VCaP (cell line): Measurements from ENCODE around the gene TFDP2.
A peak's percentile ranks its signal among the peaks of the same experiment; 100 is the strongest.

Experiments used
- H3K27ac ChIP-seq: fragments of 450-650 bp; 2 replicates; pipeline ENCODE4 v1.5.1; 2017
- CTCF ChIP-seq: fragments of 450-650 bp; conservative IDR thresholded peaks from 2 replicates; pipeline ENCODE4 v1.5.1; 2017; ENCODE audit warnings: mild to moderate bottlenecking, moderate library complexity

The TFDP2 gene

DNA sequence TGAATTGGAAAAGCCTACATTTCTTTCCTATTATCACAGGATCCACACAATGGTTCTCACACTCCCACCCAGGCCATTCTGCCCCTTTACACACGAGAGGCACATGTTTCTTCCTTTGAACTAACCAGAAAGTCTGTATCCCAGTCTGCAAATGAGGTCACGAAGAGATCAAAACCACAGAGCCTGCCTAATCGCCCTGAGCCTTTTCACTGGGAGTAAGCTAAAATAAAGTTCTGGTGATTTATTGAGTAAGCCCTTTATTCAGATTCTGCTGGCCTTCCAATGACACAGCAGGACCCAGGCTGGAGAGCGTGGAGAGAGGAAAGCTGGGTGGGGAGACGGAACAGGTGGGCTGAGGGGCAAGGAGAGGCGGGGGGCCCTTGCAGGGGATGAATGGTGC is 194.2 kb downstream of the TFDP2 start:
- no peak for TF ChIP-seq CTCF
- no peak overlapping the region for H3K27ac ChIP-seq

DNA sequence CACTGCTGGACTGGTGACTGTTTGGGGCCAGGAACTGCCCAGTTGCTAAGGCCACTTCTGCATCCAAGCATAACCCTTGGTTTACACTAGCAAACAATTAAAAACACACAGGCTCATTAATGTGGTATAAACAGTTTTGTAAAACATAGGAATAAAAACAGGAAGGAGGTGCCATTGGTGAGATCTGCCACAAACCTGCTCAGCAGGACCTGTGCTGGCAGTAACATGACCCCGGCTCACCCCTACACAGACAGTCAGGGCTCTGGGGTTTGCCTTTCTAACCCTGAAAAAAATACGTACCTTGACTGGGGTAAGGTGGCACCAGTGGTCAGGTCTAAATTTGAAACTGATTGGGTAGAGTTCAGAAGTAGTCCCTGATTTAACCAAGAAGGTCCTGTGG is 196.7 kb downstream of the TFDP2 start:
- no peak for TF ChIP-seq CTCF
- peak overlapping the region; percentile 75 for H3K27ac ChIP-seq

DNA sequence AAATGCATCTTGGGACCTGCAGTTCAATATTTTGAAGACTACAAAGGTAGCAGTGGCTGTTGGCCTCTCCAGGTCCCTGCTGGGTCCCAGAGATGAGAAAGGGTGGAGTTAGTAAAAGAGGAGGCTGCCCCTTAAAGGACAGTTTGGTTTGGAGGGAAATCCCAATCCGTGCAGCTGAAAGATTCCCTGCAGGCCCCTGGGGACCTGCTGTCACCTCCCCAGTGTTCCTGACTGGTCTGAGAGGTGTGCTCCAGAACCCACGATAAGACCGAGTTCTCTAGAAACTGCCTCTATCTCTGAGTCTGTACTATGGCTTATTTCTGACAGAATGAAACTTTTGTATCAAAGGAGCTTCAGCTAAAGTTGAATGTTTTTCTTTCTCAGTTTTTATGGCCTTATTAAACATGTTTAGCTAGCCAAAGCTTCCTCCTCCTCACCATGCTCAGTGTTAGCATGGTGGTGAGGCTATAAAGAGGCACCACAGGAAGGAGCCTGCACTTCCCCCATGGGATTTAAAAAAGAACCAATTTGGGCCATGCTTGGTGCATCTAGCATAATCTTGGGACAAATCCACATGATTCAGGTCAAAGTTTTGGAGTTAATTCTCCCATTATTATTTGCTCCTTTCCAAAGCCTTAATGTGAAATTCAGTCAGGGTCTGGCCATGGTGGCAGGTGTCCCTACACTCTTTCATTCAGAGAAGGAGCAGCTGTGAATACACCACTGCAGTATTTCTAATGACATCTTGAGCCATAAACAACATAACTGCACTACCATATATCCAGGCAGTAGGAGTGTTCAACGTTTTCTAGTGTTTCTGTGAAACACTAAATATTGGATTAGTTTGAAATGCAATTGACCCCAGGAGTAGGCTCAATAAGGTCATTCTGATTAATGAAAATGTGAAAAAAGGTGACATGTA is 198.5 kb downstream of the TFDP2 start:
- no peak for TF ChIP-seq CTCF
- H3K27ac ChIP-seq, result peak overlapping the region; percentile 75

DNA sequence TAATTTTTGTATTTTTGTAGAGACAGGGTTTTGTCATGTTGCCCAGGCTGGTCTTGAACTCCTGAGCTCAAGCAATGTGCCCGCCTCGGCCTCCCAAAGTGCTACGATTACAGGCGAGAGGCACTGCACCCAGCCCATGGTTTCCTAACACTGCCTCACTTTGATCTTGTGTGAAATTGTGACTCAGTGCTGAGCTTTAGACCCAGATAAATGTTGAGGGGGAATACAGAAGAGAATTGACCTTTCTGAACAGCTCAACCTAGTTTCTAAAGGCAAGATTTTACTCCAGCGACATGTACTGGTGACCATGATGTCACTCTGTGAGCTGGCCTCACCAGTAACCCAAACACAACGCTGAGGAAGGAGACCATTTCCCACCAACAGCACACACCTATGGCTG is 199.4 kb downstream of the TFDP2 start:
- TF ChIP-seq CTCF, result no peak
- H3K27ac ChIP-seq, result peak overlapping the region; percentile 75

GRCh38 chr3:141949399-141949798 is 199.9 kb downstream of the TFDP2 start:
- TF ChIP-seq CTCF, result no peak
- peak overlapping the region; percentile 75 for H3K27ac ChIP-seq

DNA sequence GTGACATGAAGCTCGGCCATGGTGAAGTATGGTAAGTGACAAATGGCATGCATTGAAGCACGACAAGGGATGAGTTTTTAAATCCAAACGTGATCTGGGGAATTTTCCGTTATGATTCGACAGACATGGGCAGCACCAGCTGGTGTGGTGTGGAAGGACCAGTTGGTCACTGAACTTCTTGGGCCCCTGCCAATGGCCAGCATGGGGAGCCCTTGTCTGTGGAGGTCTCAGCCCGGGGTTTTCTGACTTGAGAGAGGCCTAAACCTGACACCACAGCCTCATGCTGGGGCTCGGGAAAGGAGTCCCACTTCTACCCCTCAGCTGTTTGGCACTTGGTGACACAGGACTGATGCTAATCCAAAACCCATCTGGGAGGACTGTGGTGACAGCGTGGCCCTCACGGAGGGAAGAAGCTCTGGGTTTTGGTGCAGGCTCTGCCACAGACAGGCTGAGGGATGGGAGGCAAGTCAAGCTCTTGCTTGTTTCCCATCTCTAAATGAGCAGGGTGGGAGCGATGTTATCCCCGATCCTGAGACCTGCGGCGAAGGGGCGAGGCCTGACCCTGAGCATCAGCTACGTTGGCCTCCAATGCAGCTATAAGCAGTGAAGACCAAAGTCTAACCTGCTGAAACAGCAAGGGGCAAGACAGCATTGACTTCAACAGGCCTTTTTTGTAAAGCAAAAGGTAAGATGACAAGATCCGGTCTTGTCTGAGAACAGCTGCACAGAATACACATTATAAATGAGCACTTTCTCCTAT is 203.4 kb downstream of the TFDP2 start:
- no peak for TF ChIP-seq CTCF
- no peak overlapping the region for H3K27ac ChIP-seq

- H3K27ac ChIP-seq, result peak overlapping the region; percentile 84
- no peak for TF ChIP-seq CTCF
These were observed 207.3 kb downstream of the TFDP2 start for GRCh38 chr3:141942006-141942405.
